H54 (cell line): Measurements from ENCODE around the gene RXRB.
A peak's percentile ranks its signal among the peaks of the same experiment; 100 is the strongest.
"Not testable (repeated sequence)": the region's sequence is repeated elsewhere in the genome, so short reads cannot be mapped to it uniquely, and the experiment has no call there.

Experiments used
- DNase-seq: peaks from one replicate; pipeline ENCODE4 v3.0.0; 2011; ENCODE audit warnings: low spot score, mixed read lengths; ENCODE audit not compliant: insufficient read length
- FAIRE-seq: peaks from 3 replicates; lab custom pipeline; 2011; peaks lifted over from hg19 to GRCh38; lab: Jason Lieb, UNC
- POLR2A ChIP-seq: IDR thresholded peaks from 2 replicates; pipeline ENCODE4 v1.6.1; 2011; ENCODE audit warnings: low read depth, mild to moderate bottlenecking, low read length

Gene RXRB

GRCh38 chr6:33200219-33201146 is at the start of gene RXRB, which contains the start of gene SLC39A7:
Gene RXRB, minus strand, starts transcription at chr6:33200665. Its CDS starts 189 bp downstream, at chr6:33200476.
Gene SLC39A7, plus strand, starts transcription at chr6:33200867. Its CDS starts 379 bp downstream, at chr6:33201246.
- DNase-seq = peak; percentile 98
- peak; percentile 23 for FAIRE-seq
- peak; percentile 49 for TF ChIP-seq POLR2A

GRCh38 chr6:33249732-33250630 is 49.5 kb upstream of the RXRB start:
- no peak for FAIRE-seq
- no peak for TF ChIP-seq POLR2A
- no peak for DNase-seq

GRCh38 chr6:33248932-33249731 is 48.7 kb upstream of the RXRB start:
- peak; percentile 81 for TF ChIP-seq POLR2A
- DNase-seq (peak; percentile 73), FAIRE-seq (peak; percentile 85)

- DNase-seq (no peak), FAIRE-seq (no peak)
- TF ChIP-seq POLR2A = no peak
Measured at GRCh38 chr6:33248643-33248931, 48.1 kb upstream of the RXRB start.

DNA sequence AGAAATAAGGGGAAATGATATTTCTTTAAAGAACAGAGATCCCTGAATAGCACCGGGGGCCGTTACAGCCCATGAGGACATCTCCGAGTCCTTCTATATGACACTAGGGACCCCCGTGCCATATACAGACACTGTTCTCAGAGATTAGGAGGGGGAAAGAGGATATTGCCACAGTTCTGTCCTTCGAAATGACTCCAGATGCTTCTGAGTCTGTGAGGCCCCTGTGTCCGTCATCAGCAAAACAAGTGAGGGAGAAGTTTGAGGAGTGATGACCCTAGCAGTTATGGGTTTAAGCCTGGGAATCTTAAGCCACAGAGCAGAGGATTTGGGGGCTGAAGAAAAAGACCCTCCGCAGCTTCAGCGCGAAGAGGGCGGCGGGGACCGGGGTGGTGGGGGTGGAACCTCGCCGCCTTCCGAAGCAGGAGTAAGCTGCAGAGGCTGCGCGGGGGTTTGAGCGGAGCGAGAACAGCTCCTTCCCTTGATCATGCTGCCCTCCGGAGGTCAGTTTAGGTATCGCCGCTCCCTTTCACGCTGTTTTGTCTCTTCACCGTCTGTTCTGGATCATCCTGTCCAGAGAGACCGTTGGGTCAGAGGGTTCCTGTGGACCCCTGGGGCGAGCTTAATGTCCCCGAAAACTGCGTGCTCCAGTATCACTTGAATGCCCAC is 47.6 kb upstream of the RXRB start:
- TF ChIP-seq POLR2A = no peak
- FAIRE-seq = no peak
- DNase-seq = no peak

GRCh38 chr6:33243476-33243875 is 43.0 kb upstream of the RXRB start:
- TF ChIP-seq POLR2A = no peak
- FAIRE-seq = no peak
- no peak for DNase-seq

DNA sequence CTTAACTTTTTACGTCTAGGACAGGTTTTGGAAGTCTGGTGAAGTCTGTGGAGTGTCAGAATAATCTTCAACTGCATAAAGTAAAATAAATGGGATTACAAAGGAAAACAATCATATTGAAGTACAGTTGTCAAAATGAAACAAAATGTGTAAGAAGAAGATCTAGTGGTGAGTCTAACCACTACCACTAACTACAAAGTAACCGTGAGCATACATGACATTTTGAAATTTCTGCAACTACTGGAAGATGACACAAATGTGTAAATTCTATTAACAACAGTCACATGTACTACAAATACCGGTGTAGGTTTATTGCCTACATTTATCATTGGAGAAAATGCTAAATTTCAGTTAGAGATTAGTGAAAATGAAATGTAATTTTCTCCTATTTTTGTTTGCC is 41.5 kb upstream of the RXRB start:
- no peak for DNase-seq
- no peak for TF ChIP-seq POLR2A
- FAIRE-seq = no peak

DNA sequence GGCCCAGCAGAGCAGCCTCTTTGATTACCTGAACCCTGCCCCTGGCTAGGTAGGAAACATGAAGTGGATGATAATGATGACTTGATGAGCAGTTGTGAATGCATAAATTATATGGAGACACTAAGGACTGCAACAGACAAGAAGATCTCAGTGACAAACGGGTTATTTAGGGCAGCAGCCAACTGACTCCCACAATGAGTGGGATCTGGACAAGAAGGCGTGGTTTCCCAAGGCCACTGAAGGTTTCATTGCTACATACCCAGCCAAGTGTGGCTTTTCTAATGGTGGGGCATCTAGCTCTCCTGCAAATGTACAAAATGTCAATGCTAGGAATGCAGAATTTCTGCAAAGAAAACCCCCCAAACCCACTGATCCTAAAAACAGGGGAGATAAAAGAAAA is 37.3 kb upstream of the RXRB start:
- no peak for TF ChIP-seq POLR2A
- FAIRE-seq (no peak), DNase-seq (no peak)

DNA sequence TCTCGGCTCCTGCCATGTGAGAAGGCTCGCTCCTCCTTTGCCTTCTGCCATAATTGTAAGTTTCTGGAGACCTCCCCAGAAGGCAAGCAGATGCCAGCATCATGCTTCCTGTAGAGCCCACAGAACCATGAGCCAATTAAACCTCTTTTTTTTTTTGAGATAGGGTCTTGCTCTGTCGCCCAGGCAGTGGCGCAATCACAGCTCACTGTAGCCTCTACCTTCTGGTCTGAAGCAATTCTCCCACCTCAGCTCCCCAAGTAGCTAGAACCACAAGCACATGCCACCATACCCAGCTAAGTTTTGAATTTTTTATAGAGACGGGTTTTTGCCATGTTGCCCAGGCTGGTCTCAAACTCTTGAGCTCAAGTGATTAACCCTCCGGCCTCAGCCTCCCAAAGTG is 36.4 kb upstream of the RXRB start:
- DNase-seq (no peak), FAIRE-seq (no peak)
- no peak for TF ChIP-seq POLR2A

DNA sequence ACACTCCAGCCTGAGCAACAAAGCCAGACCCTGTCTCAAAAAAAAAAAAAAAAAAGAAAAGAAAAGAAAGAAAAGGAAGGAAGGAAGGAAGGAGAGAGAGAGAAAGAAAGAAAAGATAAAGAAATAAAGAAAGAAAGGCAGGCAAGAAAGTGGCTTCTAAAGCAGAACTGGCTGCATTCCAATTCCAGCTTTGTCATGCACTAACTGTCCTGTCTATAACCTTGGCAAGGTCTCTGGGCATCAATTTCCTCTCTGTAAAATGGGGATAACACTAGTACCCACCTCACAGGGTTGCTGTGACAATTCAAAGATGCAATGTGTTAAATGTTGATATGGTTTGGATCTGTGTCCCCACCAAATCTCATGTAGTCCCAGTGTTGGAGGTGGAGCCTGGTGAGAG is 35.9 kb upstream of the RXRB start:
- DNase-seq (no peak), FAIRE-seq (no peak)
- TF ChIP-seq POLR2A = no peak

GRCh38 chr6:33235221-33235634 is 34.8 kb upstream of the RXRB start:
- no peak for TF ChIP-seq POLR2A
- DNase-seq = no peak
- no peak for FAIRE-seq

DNA sequence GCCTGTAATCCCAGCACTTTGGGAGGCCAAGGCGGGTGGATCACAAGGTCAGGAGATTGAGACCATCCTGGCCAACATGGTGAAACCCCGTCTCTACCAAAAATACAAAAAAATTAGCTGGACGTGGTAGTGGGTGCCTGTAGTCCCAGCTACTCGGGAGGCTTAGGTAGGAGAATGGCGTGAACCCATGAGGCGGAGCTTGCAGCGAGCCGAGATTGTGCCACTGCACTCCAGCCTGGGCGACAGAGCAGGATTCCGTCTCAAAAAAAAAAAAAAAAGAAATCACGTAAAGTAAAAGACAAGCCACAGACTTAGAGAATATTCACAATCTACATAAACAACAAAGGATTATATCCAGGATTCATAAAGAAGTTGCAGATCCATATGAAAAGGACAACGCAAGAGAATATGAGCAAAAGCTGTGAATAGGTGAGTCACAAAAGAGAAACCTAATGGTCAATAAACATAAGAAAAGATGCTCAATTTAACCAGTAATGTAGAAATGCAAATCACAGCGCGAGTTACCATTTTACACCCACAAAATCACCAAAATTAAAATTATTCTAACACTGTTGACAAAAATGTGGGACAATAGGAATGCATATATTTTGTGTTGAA is 26.1 kb upstream of the RXRB start:
- not testable (repeated sequence) for FAIRE-seq

More for the DNA sequence above, 26.1 kb upstream of the RXRB start:
- not testable (repeated sequence) for DNase-seq
